Ovary (tissue), 3 donors: ENCODE data around the gene MDH1B.

Experiments
- CTCF ChIP-seq, 3 donors: fragments of 450-650 bp in 2 of 3; fragments of 200-600 bp in 1 of 3; IDR thresholded peaks; one replicate each; pipeline versions ENCODE4 v1.5.1 to v1.8.0; 2016 to 2022; ENCODE audit warnings: antibody characterized with exemption in 3 of 3, mild to moderate bottlenecking in 1 of 3
- EP300 ChIP-seq: sonication (generic); formaldehyde crosslinking; IDR thresholded peaks from one replicate; pipeline ENCODE4 v1.6.1; 2017; ENCODE audit warnings: antibody characterized with exemption
- donor health status: DM: no; HTN: no; CAD: no.

- no peak for TF ChIP-seq EP300
- TF ChIP-seq CTCF (IDR thresholded peaks at IDR 0.05), result no peak
Observed at GRCh38 chr2:206700156-206700555, 65.0 kb downstream of the MDH1B start.
